ENCODE results near the gene TEDDM1. TPM values are rescaled to one million over a fixed set of nuclear protein-coding genes. Genes with fewer than 3 reads are reported as not detected.

The TEDDM1 gene
- total and polyA plus RNA-seq, 2 of the 13 experiments (the other 11 are each of a cell fraction or from before 2014, with no cell fraction given): not detected

- no peak for TF ChIP-seq ZNF597 (CRISPR knock-in tag; IDR thresholded peaks at IDR 0.05)
- no peak for TF ChIP-seq ZNF34 (CRISPR knock-in tag; IDR thresholded peaks at IDR 0.05; ENCODE audit: borderline replicate concordance)
- TF ChIP-seq MZF1 (CRISPR knock-in tag; IDR thresholded peaks at IDR 0.05; ENCODE audit: borderline replicate concordance): no peak
- TF ChIP-seq ZNF839 (CRISPR knock-in tag; IDR thresholded peaks at IDR 0.05; ENCODE audit: borderline replicate concordance): no peak
- no peak for TF ChIP-seq RFX5 (IDR thresholded peaks at IDR 0.05; ENCODE audit: low read depth, low read length)
- no peak for TF ChIP-seq GLMP (CRISPR knock-in tag; IDR thresholded peaks at IDR 0.05; ENCODE audit: borderline replicate concordance)
- TF ChIP-seq, protein P1, sequence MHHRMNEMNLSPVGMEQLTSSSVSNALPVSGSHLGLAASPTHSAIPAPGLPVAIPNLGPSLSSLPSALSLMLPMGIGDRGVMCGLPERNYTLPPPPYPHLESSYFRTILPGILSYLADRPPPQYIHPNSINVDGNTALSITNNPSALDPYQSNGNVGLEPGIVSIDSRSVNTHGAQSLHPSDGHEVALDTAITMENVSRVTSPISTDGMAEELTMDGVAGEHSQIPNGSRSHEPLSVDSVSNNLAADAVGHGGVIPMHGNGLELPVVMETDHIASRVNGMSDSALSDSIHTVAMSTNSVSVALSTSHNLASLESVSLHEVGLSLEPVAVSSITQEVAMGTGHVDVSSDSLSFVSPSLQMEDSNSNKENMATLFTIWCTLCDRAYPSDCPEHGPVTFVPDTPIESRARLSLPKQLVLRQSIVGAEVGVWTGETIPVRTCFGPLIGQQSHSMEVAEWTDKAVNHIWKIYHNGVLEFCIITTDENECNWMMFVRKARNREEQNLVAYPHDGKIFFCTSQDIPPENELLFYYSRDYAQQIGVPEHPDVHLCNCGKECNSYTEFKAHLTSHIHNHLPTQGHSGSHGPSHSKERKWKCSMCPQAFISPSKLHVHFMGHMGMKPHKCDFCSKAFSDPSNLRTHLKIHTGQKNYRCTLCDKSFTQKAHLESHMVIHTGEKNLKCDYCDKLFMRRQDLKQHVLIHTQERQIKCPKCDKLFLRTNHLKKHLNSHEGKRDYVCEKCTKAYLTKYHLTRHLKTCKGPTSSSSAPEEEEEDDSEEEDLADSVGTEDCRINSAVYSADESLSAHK (CRISPR knock-in tag; IDR thresholded peaks at IDR 0.05; ENCODE audit: borderline replicate concordance): no peak
These were observed 33.1 kb upstream of the TEDDM1 start (continued) for GRCh38 chr1:182433580-182433979.

GRCh38 chr1:182431278-182431677 lies 30.8 kb upstream of the TEDDM1 start:
- no peaks in the 10 kb centered on the region for H3K79me2 ChIP-seq (ENCODE audit: insufficient read depth, low read length)
- H2AFZ ChIP-seq (ENCODE audit: low read length): no peak overlapping the region
- H3K36me3 ChIP-seq (replicated peaks in 1 of 2; ENCODE audit: control insufficient read depth in 1 of 2, insufficient read depth in 2 of 2, low read length in 2 of 2): no peaks in the 10 kb centered on the region
- in situ Hi-C loops (cut with HindIII; ENCODE audit: extremely low pct_ligation_motif_present, low pct_unique_long_range_greater_than_20kb): no loop called here
- H3K9ac ChIP-seq (ENCODE audit: insufficient read depth, low read depth, low read length): no peak overlapping the region
- CTCF ChIA-PET (ENCODE audit: low intra/inter-chr PET ratio, low total read pairs): no interaction called here
- no peak overlapping the region for H3K4me3 ChIP-seq (replicated peaks in 1 of 3; ENCODE audit: insufficient read depth in 1 of 3, low read depth in 2 of 3, low read length in 3 of 3)
- no TSS peak for BruUV-seq (replicated peaks)
- DNase-seq (ENCODE audit: low spot score) (no peak), ATAC-seq (no peak), FAIRE-seq (no peak)
- peaks cover 0 to 3% of the 10 kb centered on the region in 2 experiments; a peak in 1 of 5 replicates for H3K27me3 ChIP-seq (ENCODE audit: control insufficient read depth in 1 of 2, insufficient read depth in 2 of 2, low read length in 2 of 2)
- POLR2A ChIA-PET: no interaction called here
- H3K4me2 ChIP-seq (ENCODE audit: low read depth, low read length): no peak overlapping the region
- no peaks in the 10 kb centered on the region for H3K9me3 ChIP-seq (ENCODE audit: low read length)
- H4K20me1 ChIP-seq (ENCODE audit: insufficient read depth, low read length): no peaks in the 10 kb centered on the region
- 63% methylated on average over 7 of the region's 7 CpGs for WGBS (ENCODE audit: low lambda C conversion rate)
- intact Hi-C loops (cut with micrococcal nuclease; ENCODE audit: unreplicated experiment): no loop called here
- H3K27ac ChIP-seq (ENCODE audit: extremely low read length, insufficient read depth, low read length): no peak overlapping the region
- no peaks in the 10 kb centered on the region for H3K4me1 ChIP-seq (ENCODE audit: insufficient read depth, low read length)
- TF ChIP-seq ZNF75D (CRISPR knock-in tag; IDR thresholded peaks at IDR 0.05; ENCODE audit: borderline replicate concordance) (no peak), HOXA5 (CRISPR knock-in tag; IDR thresholded peaks at IDR 0.05) (no peak), ZNF296 (CRISPR knock-in tag; conservative IDR thresholded peaks at IDR 0.05) (no peak), ZNF737 (CRISPR knock-in tag; IDR thresholded peaks at IDR 0.05; ENCODE audit: borderline replicate concordance) (no peak), NR3C1 (CRISPR knock-in tag; IDR thresholded peaks at IDR 0.05) (no peak), ZNF501 (CRISPR knock-in tag; IDR thresholded peaks at IDR 0.05) (no peak), SIX4 (CRISPR knock-in tag; IDR thresholded peaks at IDR 0.05) (no peak), ZNF335 (CRISPR knock-in tag; IDR thresholded peaks at IDR 0.05) (no peak), MLX (CRISPR knock-in tag; IDR thresholded peaks at IDR 0.05) (no peak)
- TF ChIP-seq, protein P2, sequence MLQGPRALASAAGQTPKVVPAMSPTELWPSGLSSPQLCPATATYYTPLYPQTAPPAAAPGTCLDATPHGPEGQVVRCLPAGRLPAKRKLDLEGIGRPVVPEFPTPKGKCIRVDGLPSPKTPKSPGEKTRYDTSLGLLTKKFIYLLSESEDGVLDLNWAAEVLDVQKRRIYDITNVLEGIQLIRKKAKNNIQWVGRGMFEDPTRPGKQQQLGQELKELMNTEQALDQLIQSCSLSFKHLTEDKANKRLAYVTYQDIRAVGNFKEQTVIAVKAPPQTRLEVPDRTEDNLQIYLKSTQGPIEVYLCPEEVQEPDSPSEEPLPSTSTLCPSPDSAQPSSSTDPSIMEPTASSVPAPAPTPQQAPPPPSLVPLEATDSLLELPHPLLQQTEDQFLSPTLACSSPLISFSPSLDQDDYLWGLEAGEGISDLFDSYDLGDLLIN (CRISPR knock-in tag; IDR thresholded peaks at IDR 0.05; ENCODE audit: borderline replicate concordance): no peak
